Measurements from ENCODE around the gene INHBB.

Gene INHBB

GRCh38 chr2:120398996-120399888 is 53.3 kb downstream of the INHBB start:
- H3K4me3 ChIP-seq (ENCODE audit: control insufficient read depth, low read depth, low read length): no peak overlapping the region
- no peak for TF ChIP-seq CTCF (IDR thresholded peaks at IDR 0.05; ENCODE audit: control insufficient read depth, insufficient read depth, low read depth, low read length, missing control alignments)
- no peak for DNase-seq (ENCODE audit: low read depth)

GRCh38 chr2:120399889-120400240 is 53.9 kb downstream of the INHBB start:
- no peak for DNase-seq (ENCODE audit: low read depth)
- no peak for TF ChIP-seq CTCF (IDR thresholded peaks at IDR 0.05; ENCODE audit: control insufficient read depth, insufficient read depth, low read depth, low read length, missing control alignments)
- H3K4me3 ChIP-seq (ENCODE audit: control insufficient read depth, low read depth, low read length): no peak overlapping the region

- no peak overlapping the region for H3K4me3 ChIP-seq (ENCODE audit: control insufficient read depth, low read depth, low read length)
- TF ChIP-seq CTCF (IDR thresholded peaks at IDR 0.05; ENCODE audit: control insufficient read depth, insufficient read depth, low read depth, low read length, missing control alignments): no peak
- no peak for DNase-seq (ENCODE audit: low read depth)
Observed at GRCh38 chr2:120400551-120400950, 54.6 kb downstream of the INHBB start.

Data from AG09309 (cell line).